ENCODE results near the gene SLC1A2. TPM values are rescaled to one million over a fixed set of nuclear protein-coding genes. Genes with fewer than 3 reads are reported as not detected.
A peak's percentile ranks its signal among the peaks of the same experiment; 100 is the strongest.

The SLC1A2 gene
- total RNA-seq, 1 experiment from 2014 or later, result 0.50 TPM

- TF ChIP-seq, protein P1, sequence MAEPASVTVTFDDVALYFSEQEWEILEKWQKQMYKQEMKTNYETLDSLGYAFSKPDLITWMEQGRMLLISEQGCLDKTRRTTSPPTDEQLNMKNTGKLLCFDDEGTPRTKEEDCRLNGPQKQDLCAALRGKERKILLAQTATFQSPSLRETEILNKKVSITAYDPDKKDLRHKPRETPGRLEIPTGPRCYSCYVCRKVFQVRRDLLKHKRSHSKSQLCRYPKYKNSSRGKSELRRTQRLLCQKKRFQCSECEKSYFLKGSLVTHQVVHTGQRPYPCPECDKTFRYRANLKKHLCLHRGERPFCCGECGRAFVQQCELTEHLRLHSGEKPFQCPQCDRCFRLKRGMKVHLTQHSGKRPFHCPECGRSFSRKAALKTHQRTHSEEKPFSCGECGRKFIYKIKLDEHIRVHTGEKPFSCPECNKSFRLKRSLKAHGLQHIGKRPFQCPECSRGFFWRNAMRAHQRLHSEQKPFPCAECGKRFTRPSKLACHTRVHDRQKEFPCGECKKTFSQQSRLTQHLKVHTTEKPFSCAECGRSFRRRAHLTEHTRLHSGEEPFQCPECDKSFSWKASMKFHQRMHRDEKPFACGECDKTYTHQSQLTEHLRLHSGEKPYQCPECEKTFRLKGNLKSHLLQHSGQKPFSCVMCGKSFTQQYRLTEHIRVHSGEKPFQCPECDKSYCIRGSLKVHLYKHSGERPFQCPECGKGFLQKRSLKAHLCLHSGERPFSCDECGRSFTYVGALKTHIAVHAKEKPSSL (CRISPR knock-in tag; conservative IDR thresholded peaks at IDR 0.05), result no peak
- TF ChIP-seq ZMAT4 (CRISPR knock-in tag; IDR thresholded peaks at IDR 0.05), result no peak
- TF ChIP-seq, protein P2, sequence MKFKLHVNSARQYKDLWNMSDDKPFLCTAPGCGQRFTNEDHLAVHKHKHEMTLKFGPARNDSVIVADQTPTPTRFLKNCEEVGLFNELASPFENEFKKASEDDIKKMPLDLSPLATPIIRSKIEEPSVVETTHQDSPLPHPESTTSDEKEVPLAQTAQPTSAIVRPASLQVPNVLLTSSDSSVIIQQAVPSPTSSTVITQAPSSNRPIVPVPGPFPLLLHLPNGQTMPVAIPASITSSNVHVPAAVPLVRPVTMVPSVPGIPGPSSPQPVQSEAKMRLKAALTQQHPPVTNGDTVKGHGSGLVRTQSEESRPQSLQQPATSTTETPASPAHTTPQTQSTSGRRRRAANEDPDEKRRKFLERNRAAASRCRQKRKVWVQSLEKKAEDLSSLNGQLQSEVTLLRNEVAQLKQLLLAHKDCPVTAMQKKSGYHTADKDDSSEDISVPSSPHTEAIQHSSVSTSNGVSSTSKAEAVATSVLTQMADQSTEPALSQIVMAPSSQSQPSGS (CRISPR knock-in tag; IDR thresholded peaks at IDR 0.05; ENCODE audit: borderline replicate concordance, low read depth), result no peak
- no peak for TF ChIP-seq IRF2 (CRISPR knock-in tag; IDR thresholded peaks at IDR 0.05; ENCODE audit: borderline replicate concordance, low read depth)
- TF ChIP-seq PRRX2 (CRISPR knock-in tag; IDR thresholded peaks at IDR 0.05), result no peak
- TF ChIP-seq ATF1 (CRISPR knock-in tag; IDR thresholded peaks at IDR 0.05), result no peak
These were observed 143.6 kb downstream of the SLC1A2 start (continued) for GRCh38 chr11:35275786-35276170.

DNA sequence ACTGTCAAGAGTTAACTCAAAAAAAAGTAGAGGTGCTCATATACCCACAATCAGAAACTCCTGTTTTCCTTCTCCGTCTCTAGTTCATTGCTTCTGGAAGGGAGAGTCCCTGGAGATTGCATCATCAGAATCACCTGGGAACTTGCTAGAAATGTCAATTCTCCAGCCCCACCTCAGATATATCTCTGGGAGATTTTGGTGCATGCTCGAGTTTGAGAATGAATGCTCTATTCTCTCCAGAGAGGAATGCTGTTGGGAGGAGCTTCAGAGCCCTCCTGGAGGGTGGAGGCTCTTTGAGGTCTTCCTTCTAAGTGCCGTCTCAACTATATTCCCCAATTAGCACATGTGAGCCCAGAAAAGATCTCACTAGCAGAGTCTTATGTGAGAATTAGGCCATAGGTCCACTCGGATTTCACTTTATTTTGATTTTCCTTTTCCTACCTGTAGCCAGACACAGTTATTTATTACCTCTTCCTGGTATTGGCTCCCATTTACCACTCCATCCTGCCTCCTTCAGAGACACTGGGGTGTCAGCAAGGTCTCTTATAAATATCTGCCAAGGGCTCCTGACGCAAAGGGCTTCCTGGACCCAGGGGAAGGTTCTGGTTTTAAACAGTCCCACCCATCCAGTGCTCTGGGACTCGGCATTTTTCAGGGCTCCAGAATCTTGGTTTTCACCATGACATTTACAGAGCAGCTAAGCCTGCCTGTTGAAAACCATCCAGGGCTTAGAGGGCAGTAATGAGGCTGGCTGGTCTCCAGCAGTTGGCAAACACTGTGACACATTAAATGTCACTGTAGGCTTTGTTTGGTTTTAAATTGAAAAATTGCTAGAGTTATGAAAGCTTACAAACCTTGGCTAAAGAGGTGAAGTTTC is 144.2 kb downstream of the SLC1A2 start:
- TF ChIP-seq, protein P3, sequence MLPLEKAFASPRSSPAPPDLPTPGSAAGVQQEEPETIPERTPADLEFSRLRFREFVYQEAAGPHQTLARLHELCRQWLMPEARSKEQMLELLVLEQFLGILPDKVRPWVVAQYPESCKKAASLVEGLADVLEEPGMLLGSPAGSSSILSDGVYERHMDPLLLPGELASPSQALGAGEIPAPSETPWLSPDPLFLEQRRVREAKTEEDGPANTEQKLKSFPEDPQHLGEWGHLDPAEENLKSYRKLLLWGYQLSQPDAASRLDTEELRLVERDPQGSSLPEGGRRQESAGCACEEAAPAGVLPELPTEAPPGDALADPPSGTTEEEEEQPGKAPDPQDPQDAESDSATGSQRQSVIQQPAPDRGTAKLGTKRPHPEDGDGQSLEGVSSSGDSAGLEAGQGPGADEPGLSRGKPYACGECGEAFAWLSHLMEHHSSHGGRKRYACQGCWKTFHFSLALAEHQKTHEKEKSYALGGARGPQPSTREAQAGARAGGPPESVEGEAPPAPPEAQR (CRISPR knock-in tag; IDR thresholded peaks at IDR 0.05), result no peak
- TF ChIP-seq PRRX2 (CRISPR knock-in tag; IDR thresholded peaks at IDR 0.05) (no peak), JAZF1 (CRISPR knock-in tag; IDR thresholded peaks at IDR 0.05) (no peak), ZNF317 (CRISPR knock-in tag; IDR thresholded peaks at IDR 0.05; ENCODE audit: borderline replicate concordance, low read depth) (no peak), ERG (CRISPR knock-in tag; IDR thresholded peaks at IDR 0.05) (no peak), ZNF396 (CRISPR knock-in tag; IDR thresholded peaks at IDR 0.05; ENCODE audit: borderline replicate concordance) (no peak), ELF4 (CRISPR knock-in tag; IDR thresholded peaks at IDR 0.05; ENCODE audit: low read depth) (no peak)
- ChIA-PET CTCF (interaction anchor here (1.3 kb wide), 1 partner anchor 31 kb away, joined by 5 read pairs; no protein-coding TSS in a partner anchor), POLR2A (no interaction called here)
- H3K4me3 Mint-ChIP-seq, result no peak overlapping the region
- peaks cover 24% of the 10 kb centered on the region for H3K4me1 Mint-ChIP-seq
- ATAC-seq, result peak; percentile 56
- H3K36me3 Mint-ChIP-seq, result no peaks in the 10 kb centered on the region
- no peak for DNase-seq (ENCODE audit: low spot score)
- 0 out of 2 replicates have a peak, but pooled peaks cover 4% of the 10 kb centered on the region for H3K9me3 Mint-ChIP-seq
- H3K27ac Mint-ChIP-seq, result no peak overlapping the region
- no peaks in the 10 kb centered on the region; the same call in 1 of the 2 replicates for H3K27me3 Mint-ChIP-seq (ENCODE audit: low read depth)

DNA sequence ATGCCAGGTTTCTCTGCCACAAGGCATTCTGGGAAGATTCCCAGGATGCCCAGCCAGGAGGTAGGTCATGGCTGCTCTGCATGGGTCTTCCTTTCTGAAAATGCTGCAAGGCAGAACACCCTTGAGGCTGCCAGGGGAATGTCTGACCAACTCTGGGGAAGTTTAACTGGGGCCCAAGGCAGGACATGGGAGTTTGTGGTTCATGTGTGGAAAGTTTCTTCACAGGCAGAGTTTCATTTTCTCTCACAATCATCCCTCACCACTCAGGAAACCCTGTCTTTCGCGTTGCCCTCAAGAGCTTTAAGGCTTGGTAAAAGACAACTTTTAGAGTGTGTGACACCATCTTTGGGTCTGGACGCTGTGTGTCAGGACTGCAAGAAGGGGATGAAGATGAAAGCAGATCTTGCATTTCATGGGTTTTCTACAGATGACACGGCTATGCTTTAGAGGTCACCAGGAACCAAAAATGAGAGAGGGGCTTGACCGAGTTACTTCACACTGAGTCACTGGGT is 146.9 kb downstream of the SLC1A2 start:
- DNase-seq (ENCODE audit: low spot score) (no peak), ATAC-seq (no peak)
- H3K27ac Mint-ChIP-seq, result no peak overlapping the region
- no peaks in the 10 kb centered on the region; the same call in 1 of the 2 replicates for H3K27me3 Mint-ChIP-seq (ENCODE audit: low read depth)
- POLR2A ChIA-PET, result no interaction called here
- H3K4me1 Mint-ChIP-seq, result peaks cover 24% of the 10 kb centered on the region
- H3K9me3 Mint-ChIP-seq, result 0 out of 2 replicates have a peak, but pooled peaks cover 4% of the 10 kb centered on the region
- H3K36me3 Mint-ChIP-seq, result no peaks in the 10 kb centered on the region
- TF ChIP-seq, protein P3 (CRISPR knock-in tag; IDR thresholded peaks at IDR 0.05), result no peak
- TF ChIP-seq JAZF1 (CRISPR knock-in tag; IDR thresholded peaks at IDR 0.05), result no peak
- TF ChIP-seq, protein P4, sequence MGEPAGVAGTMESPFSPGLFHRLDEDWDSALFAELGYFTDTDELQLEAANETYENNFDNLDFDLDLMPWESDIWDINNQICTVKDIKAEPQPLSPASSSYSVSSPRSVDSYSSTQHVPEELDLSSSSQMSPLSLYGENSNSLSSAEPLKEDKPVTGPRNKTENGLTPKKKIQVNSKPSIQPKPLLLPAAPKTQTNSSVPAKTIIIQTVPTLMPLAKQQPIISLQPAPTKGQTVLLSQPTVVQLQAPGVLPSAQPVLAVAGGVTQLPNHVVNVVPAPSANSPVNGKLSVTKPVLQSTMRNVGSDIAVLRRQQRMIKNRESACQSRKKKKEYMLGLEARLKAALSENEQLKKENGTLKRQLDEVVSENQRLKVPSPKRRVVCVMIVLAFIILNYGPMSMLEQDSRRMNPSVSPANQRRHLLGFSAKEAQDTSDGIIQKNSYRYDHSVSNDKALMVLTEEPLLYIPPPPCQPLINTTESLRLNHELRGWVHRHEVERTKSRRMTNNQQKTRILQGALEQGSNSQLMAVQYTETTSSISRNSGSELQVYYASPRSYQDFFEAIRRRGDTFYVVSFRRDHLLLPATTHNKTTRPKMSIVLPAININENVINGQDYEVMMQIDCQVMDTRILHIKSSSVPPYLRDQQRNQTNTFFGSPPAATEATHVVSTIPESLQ (CRISPR knock-in tag; IDR thresholded peaks at IDR 0.05), result no peak
- TF ChIP-seq SMAD4 (CRISPR knock-in tag; IDR thresholded peaks at IDR 0.05), result no peak
- no peak overlapping the region for H3K4me3 Mint-ChIP-seq
- CTCF ChIA-PET, result no interaction called here
